ENCODE measurements around the gene FBXL13.
"Not testable (repeated sequence)": the region's sequence is repeated elsewhere in the genome, so short reads cannot be mapped to it uniquely, and the experiment has no call there.

The FBXL13 gene

DNA sequence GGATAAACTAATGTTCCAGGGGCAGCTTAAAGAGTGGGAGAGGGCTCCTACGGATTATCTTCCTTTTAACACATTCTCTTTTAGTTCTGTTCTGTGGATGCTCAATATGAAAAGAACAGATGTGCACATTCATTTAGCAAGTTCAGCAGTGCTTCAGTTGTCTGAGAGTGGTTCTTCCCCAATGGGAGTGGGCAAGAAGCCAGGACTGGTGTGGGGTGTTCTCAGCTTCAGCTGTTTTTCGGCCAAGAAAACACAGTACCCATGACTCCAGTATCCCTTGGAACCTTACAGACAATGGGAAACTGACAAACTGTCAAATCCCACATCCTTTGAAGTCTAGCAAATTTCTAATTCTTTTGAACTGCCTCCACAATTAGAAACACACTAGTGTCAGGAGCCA, 233.3 kb downstream of the FBXL13 start:
- no peak for DNase-seq

- no peak for DNase-seq
These were observed 234.2 kb downstream of the FBXL13 start for GRCh38 chr7:102840404-102840803.

GRCh38 chr7:102838572-102839101, 236.0 kb downstream of the FBXL13 start:
- not testable (repeated sequence) for DNase-seq

DNA sequence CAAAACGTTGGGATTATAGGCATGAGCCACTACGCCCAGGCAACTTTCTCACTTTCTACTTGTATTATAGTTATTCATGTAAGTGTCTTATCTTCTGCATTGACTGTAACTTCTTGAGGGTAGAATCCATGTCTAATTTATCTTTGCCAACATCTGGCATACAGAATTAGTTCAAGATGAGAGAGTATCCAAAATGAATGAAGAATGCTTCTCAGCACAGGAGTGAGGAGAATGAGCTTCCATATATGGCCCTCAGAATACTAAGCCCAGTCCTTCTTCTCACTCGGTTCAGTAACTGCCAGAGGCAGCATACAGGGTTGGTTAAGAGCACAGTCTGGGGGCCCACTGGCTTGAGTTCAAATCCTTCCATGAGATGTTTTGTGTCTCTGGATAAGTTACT, 236.8 kb downstream of the FBXL13 start:
- DNase-seq: no peak

DNA sequence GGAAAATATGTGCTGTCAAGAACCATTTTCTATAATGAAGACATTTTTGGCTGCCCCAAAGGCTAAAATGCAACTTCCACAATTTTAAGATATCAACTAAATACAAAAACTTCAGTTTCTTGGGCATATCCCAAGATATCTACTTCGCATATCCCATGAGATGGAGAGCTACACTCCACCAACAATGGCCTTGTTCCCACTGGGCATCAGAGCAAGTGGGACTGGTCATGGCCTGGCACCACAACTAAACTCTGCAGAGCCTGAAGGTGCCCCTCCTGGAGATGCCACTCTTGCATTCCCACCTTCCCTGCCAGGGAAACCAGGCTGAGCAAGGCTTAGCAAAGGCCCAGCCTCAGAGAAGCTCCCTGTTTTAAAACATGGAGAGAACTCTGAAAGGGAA, 237.6 kb downstream of the FBXL13 start:
- DNase-seq: no peak

DNA sequence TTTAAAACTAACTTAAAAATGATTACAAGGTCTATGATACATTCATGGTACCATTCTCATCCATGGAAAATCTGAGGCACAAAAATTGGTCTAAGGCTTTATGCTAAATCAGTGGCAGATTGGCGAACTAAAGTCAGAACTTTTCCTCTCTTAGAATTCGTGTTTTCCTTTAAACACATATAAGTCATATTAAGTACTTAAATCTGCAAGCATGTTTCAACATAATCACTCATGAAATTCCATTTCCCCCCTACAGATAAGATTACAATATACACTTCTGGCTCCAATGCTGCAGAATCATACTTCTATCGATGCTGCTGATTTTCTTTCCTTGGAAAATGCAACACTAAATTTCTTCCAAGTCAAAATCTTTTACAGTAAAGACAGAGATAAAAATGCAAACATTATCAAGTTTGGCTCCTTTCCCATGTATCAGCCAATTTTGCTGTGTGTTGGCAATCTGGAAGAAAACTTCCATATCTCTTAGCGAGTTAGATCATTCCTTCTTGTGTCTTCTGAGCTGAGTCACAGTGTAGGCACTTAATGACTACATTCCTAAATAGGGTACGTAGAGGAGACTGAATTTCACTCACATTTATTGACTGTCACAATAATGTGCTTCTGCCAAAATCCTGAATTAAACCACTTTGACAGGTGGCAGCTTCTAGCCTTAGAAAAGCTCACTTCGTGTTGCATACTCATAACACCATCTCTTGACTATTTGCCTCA, 238.2 kb downstream of the FBXL13 start:
- DNase-seq: no peak

DNA sequence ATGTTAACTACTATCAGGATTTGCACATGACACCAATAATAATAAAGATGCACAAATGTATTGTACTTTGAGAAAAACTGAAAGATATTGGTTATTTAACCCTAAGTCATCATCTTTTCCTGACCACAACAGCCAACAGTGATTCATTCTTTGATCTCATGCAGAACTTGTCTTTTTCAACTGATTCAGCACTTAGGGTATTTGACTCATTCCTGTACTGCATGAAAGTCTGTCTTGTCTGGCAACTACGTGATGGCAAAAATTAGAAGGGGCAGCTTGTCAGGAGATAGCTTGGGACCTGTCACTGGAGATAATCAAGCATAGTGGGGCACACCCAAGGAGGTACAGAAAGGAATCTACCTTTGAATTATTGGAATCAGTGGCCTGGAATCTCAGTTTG, 239.6 kb downstream of the FBXL13 start:
- no peak for DNase-seq

DNA sequence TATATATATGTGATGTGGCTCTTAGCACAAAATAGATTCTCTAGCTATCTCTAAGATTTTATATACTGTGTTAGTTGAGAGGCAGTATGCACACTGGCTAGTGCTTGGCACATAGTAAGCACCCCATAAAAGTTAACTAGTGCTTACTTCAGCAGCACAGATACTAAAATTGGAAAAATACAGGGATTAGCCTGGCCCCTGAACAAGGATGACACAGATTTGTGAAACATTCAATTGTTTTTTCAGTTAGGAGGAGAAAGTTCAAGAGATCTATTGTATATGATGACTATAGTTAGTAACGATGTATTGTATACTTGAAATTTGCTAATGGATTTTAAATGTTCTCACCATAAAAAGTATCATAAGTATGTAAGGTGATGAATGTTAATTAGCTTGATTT, 240.1 kb downstream of the FBXL13 start:
- DNase-seq: no peak

DNA sequence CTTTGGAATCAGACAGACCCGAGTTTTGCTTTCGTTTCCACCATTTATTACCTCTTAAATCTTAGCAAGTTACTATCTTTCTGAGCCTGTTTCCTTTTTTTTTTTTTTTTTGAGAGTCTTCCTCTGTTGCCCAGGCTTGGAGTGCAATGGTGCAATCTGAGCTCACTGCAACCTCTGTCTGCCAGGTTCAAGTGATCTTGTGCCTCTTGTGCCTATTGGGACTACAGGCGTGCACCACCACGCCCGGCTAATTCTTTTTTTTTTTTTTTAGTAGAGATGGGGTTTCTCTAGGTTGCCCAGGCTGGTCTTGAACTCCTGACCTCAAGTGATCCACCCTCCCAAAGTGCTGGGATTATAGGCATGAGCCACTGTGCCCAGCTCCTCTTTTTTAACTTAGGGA, 241.3 kb downstream of the FBXL13 start:
- DNase-seq: no peak

DNA sequence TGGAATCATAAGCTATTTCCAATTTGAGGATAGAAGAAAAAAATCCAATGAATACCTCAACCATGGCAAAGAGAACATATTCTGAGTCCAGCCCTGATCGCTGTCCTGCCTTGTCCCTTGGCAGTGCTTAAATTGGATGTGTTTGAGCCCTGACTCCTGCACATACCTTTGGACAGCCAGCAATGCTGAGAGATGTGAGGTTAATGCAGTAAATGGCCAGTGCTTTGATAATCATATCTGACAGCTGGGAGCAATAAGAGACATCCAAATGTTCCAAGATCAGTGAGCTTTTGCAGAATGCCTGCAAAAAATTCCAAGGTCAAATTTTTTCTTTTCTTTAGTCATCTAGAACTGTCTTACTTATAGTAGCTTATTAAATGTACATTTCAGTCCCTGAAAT, 241.9 kb downstream of the FBXL13 start:
- no peak for DNase-seq

- no peak for DNase-seq
These were observed 244.4 kb downstream of the FBXL13 start for GRCh38 chr7:102830197-102830596.

DNA sequence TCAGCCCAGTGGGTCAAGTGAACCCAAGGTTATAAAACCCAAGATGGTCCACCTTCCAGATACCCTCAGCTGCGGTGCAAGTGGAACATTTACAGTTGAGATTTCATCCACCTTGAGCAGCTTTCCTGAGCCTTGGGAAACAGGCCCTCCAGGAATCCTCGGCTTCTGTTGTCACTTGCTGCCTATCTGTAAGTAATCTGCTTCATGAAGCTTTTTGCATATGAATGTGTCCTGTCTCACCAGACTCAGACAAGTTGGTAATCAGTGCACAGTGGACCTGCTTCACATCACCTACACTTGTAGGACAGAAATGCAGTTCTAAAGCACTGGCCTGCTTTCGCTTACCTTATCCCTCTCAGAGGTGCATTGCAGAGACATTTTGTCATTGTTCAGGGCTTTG, 245.5 kb downstream of the FBXL13 start:
- no peak for DNase-seq

DNA sequence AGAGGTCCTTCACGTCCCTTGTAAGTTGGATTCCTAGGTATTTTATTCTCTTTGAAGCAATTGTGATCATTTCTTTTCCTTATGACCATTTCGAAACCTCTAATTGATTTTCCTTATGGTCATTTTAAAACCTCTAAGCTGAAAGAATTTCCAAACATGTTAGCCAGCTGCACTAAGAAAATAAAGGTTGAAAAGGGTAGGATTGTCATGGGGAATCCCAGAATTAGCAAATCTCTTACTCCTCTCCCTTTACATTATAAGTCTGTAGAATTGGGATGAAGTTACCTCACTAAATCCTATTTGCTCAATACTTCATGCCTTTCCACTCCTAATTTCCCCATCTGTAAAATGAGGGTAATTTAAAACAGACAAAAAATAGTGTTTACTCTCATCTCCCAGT, 246.3 kb downstream of the FBXL13 start:
- DNase-seq: no peak

- DNase-seq: no peak
These were observed 251.0 kb downstream of the FBXL13 start for GRCh38 chr7:102823390-102824119.

DNA sequence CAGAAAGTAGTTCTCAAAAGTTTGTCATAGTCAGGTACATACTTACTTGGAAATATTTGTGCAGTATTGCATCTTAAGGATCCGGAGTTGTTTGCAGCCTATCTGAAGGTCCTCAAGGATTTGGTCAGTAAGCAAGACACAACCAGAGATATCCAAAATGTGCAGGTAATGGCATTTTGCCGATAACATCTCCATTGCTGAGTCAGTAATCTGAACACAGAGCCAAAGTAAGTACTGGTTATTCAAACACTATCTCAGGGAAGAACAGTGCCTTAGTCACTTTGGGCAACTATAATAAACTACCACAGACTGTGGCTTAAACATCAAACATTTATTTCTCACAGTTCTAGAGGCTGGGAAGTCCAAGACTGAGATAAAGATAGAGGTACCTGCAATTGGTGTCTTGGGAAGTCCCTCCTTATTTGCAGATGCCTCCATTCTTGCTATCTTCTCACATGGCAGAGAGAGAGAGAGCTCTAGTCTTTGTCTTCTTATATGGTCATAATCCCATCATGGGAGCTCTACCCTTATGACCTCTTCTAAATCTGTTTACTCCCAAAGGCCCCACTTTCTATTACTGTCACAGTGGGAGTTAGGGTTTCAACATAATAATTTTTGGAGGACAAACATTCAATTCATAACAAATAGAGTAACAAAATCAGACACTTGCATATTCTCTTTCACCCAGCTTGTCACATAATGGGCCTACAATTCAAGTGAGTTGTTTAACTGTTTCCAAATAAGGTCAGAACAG, 252.4 kb downstream of the FBXL13 start:
- no peak for DNase-seq

DNA sequence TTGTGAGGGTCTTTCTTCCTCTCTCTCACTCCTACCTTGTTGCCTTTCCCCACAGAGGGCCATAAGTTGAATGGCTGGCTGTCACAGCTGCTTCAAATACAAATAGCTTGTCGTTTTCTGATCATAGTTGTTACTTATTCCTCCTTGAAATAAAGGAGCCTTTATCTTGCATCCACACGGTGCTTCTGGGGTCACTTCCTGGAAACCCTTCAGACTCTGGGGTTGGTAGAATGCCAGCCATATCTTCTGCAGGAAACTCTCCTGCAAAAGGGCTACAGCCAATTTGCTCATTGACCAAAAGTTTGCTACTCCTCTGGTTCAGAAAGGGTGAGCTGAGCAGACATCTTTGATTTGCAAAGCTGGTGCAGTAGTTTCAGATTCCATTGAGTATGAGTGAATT, 255.4 kb downstream of the FBXL13 start:
- no peak for DNase-seq

- no peak for DNase-seq
These were observed 256.7 kb downstream of the FBXL13 start for GRCh38 chr7:102817616-102818573.

- no peak for DNase-seq
These were observed 260.5 kb downstream of the FBXL13 start for GRCh38 chr7:102814025-102814471.

GRCh38 chr7:102813191-102814024, 261.2 kb downstream of the FBXL13 start:
- DNase-seq: no peak

GRCh38 chr7:102811942-102812678, 262.5 kb downstream of the FBXL13 start:
- no peak for DNase-seq

DNA sequence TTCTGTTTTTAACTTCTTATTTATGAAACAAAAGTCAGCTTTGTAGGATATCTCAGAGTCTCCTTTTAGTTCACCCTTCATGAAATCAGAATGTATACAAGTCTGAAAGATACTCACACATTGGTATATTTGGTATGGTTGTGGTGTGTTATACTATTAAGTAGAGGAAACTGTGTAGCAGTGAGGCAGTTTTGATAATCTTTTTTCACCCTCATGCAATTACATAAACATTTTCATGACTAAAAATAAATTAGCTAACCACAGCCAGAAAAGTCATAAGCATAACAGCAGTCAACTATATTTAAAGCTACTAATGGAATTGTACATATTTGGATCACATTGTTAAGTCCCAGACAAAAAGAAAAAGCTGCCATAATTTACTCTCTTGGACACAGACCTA, 263.7 kb downstream of the FBXL13 start:
- DNase-seq: no peak

Measured in KG1 (cell line).